Measurements from ENCODE around the gene SOX6. TPM values are rescaled to one million over a fixed set of nuclear protein-coding genes. Genes with fewer than 3 reads are reported as not detected.
"Not testable (repeated sequence)": the region's sequence is repeated elsewhere in the genome, so short reads cannot be mapped to it uniquely, and the experiment has no call there.

SOX6 gene
- total RNA-seq, 1 donor from 2014 or later, result under 0.01 TPM

DNA sequence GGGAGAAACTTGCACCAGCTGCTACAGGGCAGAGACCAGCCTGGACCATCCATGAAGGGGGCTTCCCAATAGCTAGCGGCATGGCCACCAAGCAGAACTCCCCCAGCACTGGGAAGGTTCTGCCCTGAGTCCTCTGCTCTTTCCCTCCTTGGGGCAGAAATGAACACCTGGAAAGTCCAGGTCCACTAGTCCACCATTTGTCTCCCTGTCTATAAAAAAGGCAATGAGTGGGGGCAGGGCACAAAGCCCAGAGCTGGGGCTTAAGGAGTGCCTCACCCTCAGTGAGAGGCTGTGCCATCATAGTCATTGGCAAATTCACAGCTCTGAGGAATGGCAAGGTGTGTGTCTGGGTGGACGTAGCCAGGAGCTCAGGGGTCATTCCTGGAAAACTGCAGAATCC is 420.3 kb downstream of the SOX6 start:
- no peak for DNase-seq (ENCODE audit: low read depth in 2 of 2)

DNA sequence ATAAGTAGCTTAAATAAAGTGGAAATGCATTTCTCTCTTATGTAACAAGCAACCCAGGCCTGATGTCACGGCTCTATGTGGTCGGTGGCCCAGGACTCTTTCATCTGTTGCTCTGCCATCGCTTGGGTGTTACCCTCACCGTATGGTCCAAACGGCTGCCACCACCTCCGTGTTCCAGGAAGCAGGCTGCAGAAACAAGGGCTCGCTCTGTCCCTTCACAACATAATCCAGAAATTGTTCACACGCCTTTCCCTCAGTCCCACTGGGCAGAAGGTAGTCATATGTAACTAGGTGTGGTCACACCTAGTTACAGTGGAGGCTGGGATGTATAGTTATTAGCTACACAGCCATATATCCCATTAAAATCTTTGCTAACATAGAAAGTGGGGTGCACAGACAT is 421.0 kb downstream of the SOX6 start:
- no peak for DNase-seq (ENCODE audit: low read depth in 2 of 2)

DNA sequence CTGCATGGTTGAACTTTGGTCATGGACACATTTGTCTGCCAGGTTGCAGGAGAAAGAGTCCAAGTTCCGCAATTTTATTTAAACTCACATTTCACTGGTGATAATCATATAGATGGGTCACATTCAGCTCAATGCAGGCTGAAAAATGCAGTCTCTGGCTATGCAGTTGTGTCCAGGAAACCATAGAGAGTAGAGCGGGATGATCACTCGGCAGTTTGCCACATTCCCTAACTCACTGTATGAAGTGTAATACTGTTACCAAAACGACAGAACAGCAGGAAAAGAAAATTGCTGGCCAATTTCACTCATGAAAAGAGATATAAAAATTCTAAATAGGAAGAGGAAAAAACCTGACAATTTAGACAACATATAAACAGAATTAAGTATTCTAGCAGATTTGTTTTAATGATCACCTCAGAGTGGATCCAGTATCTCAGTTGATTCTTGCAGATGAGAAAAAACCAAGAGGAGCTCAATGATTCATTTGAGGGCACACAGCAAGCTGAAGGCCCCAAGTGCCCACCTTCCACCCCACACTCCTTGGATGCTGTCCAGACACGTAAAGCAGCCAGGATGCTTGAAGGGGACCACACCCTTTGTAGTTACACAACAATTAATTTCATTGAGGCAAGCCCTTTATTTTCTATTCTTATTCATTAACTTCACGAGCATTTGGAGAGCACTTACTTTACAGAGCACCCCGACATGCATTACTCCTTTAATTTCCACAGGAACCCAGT is 422.3 kb downstream of the SOX6 start:
- peak in 1 of 2 donors; percentile 9 for DNase-seq (ENCODE audit: low read depth in 2 of 2)

DNA sequence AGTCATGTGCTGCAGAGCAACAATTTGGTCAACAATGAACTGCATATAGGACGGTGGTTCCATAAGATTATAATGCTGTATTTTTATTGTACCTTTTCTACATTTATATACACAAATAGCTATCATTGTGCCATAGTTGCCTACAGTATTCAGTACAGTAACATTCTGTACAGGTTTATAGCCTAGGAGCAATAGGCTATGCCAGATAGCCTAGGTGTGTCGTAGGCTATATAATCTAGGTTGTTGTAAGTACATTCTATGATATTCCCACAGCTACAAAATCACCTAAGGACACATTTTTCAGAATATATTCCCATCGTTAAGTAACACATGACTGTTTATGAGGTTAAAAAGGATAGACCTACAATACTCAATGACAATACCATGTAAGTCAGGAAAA is 423.9 kb downstream of the SOX6 start:
- no peak for DNase-seq (ENCODE audit: low read depth in 2 of 2)

DNA sequence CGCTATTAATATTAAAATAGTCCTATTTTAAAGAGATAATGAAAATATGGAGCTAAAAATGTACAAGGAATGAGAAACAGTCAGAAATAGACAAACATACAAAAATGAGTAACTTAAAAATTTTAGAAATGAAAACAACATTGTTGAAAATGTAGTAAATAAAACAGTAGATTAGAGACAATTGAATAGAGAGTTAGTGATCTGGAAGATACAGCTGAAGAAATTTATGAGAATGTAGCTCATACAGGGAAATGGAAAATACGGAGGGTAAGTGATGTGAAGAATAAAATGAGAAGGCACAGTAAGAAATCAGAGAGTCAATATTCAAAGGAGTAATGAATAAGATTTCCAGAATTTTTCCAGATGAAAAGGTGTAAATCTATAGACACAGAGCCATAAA is 424.8 kb downstream of the SOX6 start:
- no peak for DNase-seq (ENCODE audit: low read depth in 2 of 2)

DNA sequence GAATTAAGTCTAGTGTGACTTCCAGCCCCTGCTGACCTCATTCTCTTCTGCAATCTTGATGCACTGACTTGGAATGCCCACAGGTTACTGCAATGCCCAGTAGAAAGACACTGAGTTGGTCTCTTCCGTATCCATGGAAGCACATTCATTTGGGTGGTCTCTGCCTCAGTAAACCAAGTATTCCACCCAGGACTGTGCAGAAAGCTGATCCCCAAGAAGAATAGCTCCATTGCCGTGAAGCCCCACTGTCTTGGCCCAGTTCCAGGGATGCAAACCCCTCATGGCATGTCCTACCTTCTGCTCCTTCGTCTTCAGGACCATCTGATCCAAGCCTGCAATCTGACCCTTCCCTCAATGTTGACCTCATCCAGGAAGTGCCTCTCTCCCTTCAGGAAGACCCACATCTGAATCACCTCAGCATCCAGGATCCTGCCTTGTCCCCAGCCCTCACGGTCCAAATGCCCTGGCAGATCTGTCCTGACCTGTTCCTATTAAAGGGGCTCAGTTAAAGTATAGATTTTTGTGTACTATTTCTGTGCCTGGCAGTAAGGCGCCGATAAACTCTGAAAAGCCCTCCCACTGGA is 425.8 kb downstream of the SOX6 start:
- no peak for DNase-seq (ENCODE audit: low read depth in 2 of 2)

DNA sequence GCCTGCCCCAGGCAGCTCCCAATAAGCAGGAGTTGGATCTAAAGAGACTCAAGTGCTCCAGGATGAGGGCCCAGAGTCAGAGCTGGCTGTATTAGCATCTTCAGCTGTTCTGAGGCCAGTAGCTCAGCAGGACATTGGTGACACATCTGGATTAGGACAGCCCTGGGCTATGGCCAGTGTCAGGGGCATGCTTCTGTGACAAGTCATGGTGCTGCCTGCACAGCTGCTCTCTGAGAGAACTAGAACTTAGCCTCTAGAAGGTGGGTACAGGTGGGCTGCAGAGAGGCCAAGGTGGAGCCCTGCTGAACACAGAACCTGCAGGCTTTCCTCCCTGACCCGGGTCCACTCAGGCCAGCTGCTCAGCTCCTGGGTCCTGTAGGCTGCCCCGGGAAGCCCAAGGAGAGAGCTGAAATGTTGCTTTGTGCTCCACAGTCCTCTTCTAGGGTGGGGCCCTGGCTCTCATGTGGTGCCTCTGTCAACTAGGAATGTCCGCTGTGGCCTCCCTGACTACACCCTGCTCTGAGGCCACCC is 426.9 kb downstream of the SOX6 start:
- no peak for DNase-seq (ENCODE audit: low read depth in 2 of 2)

DNA sequence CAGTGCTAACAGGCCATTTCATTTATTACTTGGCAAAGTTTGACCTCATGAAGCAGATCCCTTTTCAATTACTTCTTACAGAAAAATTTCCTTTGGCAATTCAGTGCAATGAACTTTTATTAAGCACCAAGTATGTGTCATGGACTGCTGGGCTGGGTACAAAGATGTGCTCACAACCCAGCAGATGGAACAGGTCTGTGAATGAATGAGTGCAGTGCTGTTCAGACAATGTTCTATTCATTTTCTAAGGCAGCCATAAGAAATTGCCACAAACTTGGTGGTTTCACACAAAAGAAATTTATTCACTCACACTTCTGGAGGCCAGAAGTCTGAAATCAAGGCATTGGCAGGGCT is 428.5 kb downstream of the SOX6 start:
- no peak for DNase-seq (ENCODE audit: low read depth in 2 of 2)

DNA sequence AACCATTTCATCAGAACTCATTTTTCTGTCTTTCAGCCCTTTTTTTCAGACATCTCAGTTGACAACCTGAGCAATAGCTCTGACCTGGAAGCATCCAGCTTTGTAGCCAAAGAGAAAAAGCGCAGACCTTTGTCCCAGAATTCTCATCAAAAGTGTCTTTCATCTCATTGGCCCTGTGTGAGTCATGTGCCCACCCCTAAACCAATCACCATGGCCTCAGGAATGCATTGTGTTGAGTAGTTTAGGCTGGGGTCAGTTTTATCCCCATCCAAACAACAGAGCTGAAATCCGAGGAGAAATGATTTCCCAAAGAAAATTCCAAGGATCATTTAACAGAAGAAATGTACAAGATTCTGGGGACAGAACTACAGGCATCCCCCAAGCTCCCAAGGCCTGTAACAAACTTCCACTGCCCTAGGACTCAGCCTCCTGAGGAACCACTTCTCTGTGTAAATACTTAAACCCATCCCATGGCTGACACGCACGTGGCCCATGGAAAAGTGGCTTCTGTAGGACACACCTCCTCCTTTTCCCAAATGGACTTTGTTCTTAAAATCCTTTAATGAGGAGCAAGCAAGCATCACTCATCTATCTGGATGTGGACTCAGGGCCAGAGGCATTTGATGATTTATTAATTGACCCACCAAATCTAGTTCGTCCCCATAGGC is 429.0 kb downstream of the SOX6 start:
- no peak for DNase-seq (ENCODE audit: low read depth in 2 of 2)

DNA sequence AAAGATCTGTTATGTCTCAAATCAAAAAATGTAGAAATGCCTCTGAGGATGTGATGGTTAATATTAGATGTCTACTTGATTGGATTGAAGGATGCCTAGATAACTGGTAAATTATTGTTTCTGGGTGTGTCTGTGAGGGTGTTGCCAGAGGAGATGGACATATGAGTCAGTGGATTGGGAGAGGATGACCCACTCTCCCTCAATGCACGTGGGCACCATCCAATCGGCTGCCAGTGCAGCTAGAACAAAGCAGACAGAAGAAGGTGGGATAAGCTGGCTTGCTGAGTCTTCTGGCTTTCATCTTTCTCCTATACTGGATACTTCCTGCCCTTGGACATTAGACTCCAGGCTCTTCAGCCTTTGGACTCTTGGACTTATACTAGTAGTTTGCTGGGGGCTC is 430.3 kb downstream of the SOX6 start:
- DNase-seq (ENCODE audit: low read depth in 2 of 2), result no peak

DNA sequence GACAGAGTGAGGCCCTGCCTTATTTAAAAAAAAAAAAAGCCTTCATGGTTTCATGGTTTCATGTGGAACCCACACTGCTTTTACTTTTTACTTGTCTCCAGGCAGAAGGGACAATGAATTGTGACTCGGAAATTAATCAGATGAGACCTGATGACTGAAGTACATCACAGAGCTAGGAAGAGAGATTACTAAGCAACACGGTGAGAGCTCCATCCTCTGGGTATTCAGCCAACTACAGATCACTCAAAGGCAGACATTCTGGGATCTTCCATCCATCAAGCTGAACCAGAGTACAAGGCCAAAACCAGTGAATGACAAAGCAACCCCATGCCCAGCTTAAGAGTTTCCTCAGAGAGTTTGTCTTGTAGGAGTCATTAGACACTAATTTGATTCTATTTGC is 433.2 kb downstream of the SOX6 start:
- DNase-seq (ENCODE audit: low read depth in 2 of 2), result peak in 1 of 2 donors; percentile 25

DNA sequence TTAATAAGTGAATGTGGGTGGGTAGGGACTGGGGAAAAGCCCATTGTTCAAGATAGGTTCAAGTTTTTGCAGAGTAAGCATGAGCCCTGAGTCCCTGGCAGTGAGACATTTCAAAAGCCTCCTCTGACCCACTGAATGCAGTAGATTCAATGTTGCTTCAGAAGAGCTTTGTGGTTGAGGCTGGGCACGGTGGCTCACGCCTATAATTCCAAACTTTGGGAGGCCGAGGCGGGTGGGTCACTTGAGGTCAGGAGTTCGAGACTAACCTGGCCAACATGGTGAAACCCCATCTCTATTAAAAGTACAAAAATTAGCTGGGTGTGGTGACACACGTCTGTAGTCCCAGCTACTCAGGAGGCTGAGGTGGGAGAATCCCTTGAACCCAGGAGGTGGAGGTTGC is 433.6 kb downstream of the SOX6 start:
- DNase-seq (ENCODE audit: low read depth in 2 of 2), result not testable (repeated sequence)

DNA sequence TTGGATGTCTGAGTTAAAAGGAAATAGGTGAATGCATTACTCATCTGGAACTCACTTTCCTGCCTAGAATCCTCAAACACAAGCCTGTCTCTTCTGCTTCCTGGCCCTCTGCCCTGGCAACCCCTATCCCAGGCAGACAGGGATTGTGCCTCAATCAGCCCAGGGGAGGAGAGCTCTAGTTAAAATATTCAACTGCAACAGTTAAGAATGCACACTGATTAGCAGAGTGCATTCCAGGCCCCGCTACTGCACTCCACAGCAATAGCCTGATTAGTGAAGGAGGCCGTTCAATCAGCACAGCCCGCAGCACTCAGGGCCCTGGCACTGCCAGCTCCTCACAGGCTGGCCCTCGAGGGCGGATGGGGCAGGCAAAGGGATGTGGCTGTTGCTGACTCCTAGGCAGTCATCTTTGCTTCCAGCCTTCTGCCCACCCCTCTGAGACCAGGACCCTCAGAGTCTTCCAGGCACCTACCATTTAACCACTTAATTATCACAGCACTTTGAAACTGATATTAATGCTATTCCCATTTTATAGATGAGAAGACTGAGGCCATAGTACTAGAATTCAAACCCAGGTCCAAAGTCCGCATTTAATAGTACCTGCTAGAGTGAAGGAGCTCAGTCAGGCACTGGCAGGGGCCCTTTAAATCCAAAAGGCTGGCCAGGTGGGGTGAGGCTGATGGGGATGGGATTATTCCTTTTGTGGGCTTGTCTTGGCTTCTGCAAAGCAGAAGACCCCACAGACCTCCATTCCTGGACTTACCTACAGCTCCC is 435.3 kb downstream of the SOX6 start:
- no peak for DNase-seq (ENCODE audit: low read depth in 2 of 2)

DNA sequence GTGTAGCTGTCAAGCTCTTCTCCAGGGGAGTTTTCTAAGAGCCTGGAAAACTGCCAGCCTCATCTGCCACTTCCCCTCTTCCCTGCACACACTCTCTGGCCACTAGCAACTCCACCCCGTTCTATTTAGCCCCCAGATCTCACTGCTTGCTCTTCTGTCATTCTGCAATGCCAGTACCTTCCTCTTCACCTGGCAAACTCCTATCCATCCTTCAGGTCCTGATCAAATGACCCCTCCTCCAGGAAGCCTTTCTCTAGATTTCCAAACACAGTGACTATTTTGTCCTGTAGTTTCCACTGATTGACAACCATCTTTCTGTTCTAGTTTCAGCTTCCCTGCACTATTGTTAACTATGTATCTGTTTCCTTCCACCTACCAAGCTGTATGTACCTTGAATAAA is 437.7 kb downstream of the SOX6 start:
- DNase-seq (ENCODE audit: low read depth in 2 of 2), result no peak

DNA sequence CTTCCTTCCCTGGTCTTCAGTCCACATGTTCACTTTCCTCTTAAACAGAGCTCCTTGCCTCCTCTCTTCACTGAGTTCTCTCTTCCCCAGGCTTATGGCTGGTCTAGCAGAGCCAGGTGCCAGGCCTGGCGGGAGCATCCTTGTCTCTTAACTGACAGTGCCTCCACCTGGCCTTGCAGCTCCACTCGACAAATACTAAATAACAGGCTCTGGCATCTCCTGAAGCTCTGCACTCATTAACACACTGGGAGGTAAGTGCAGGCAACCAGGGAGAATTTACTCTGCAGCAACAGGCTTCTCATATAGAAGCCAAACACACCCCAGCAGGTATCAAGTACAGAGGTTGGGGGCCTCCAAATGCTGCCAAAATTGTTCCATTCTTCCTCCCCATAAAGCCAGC is 438.1 kb downstream of the SOX6 start:
- no peak for DNase-seq (ENCODE audit: low read depth in 2 of 2)

All from lung microvascular endothelial cell (primary cell).